HL-60 (cell line): ENCODE results near the gene WDFY2.

Experiments used
- GABPA ChIP-seq: IDR thresholded peaks from 2 replicates; pipeline ENCODE4 v1.6.1; 2012; ENCODE audit warnings: low read depth
- POLR2AphosphoS5 ChIP-seq: IDR thresholded peaks from 2 replicates; pipeline ENCODE4 v1.6.1; 2012; ENCODE audit warnings: low read depth
- REST ChIP-seq: IDR thresholded peaks from 2 replicates; pipeline ENCODE4 v1.6.1; 2012; ENCODE audit warnings: low read depth; ENCODE audit not compliant: insufficient replicate concordance
- SPI1 ChIP-seq: IDR thresholded peaks from 2 replicates; pipeline ENCODE4 v1.6.1; 2012; ENCODE audit warnings: low read depth, mild to moderate bottlenecking, borderline replicate concordance
- TF ChIP-seq, protein P1 (sequence below): IDR thresholded peaks from one replicate; pipeline ENCODE4 v1.5.1; 2011; ENCODE audit warnings: low read length, control low read depth, inconsistent platforms; ENCODE audit not compliant: insufficient read depth

DNA sequence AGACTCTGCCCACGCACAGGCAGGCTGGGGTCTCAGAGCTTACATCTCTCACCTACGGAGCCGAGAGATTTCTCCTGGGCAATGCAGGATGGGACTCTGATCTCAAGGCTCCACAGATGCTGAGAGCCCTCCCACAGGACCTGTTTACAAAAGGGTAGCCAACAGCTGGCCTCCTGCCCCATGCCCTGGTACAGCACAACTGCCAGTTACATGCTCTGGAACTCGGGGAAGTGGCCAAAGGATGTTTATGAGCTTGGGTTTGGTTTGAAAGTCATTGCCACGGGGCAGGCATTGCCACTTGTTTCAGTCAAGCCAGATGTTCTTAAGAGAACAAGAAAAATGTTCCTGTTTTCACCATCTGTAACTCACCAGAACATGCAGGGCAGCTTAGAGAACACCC, 216.2 kb downstream of the WDFY2 start:
- TF ChIP-seq, protein P1, sequence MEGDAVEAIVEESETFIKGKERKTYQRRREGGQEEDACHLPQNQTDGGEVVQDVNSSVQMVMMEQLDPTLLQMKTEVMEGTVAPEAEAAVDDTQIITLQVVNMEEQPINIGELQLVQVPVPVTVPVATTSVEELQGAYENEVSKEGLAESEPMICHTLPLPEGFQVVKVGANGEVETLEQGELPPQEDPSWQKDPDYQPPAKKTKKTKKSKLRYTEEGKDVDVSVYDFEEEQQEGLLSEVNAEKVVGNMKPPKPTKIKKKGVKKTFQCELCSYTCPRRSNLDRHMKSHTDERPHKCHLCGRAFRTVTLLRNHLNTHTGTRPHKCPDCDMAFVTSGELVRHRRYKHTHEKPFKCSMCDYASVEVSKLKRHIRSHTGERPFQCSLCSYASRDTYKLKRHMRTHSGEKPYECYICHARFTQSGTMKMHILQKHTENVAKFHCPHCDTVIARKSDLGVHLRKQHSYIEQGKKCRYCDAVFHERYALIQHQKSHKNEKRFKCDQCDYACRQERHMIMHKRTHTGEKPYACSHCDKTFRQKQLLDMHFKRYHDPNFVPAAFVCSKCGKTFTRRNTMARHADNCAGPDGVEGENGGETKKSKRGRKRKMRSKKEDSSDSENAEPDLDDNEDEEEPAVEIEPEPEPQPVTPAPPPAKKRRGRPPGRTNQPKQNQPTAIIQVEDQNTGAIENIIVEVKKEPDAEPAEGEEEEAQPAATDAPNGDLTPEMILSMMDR: no peak
- TF ChIP-seq POLR2AphosphoS5 (no peak), REST (no peak), GABPA (no peak), SPI1 (no peak)
